ENCODE data around the gene FOXRED2.
A peak's percentile ranks its signal among the peaks of the same experiment; 100 is the strongest.

Gene FOXRED2

GRCh38 chr22:36512991-36513390 lies 6.2 kb upstream of the FOXRED2 start:
- no peak for DNase-seq

- no peak for DNase-seq
Measured at GRCh38 chr22:36512333-36512732, 5.5 kb upstream of the FOXRED2 start.

GRCh38 chr22:36510966-36511881 lies 4.4 kb upstream of the FOXRED2 start:
- peak; percentile 71 to 82 for DNase-seq

GRCh38 chr22:36510384-36510783 lies 3.5 kb upstream of the FOXRED2 start:
- no peak for DNase-seq

- no peak for DNase-seq
Measured at GRCh38 chr22:36507518-36508010, 724 bp upstream of the FOXRED2 start.

- no peak for DNase-seq
Measured at GRCh38 chr22:36505998-36506635, 723 bp downstream of the FOXRED2 start.

GRCh38 chr22:36497910-36498665 lies 8.8 kb downstream of the FOXRED2 start:
- no peak for DNase-seq

- DNase-seq, result peak; percentile 90 to 97
Measured at GRCh38 chr22:36493690-36494110, 13.1 kb downstream of the FOXRED2 start.

GRCh38 chr22:36492109-36492508 lies 14.7 kb downstream of the FOXRED2 start:
- no peak for DNase-seq

GRCh38 chr22:36491155-36491554 lies 15.7 kb downstream of the FOXRED2 start:
- no peak for DNase-seq

- DNase-seq, result peak; percentile 60 to 71
Measured at GRCh38 chr22:36486619-36487384, 20.0 kb downstream of the FOXRED2 start.

- peak; percentile 96 for DNase-seq
Measured at GRCh38 chr22:36481393-36482168, 25.3 kb downstream of the FOXRED2 start, which contains the start of gene TXN2. TXN2 (minus strand) TSS chr22:36481640; CDS start chr22:36480837, 803 bp downstream.

- peak in 1 of 2 experiments; percentile 83 for DNase-seq
Measured at GRCh38 chr22:36480941-36481392, 25.9 kb downstream of the FOXRED2 start.

GRCh38 chr22:36478966-36479365 lies 27.9 kb downstream of the FOXRED2 start:
- DNase-seq, result no peak

- DNase-seq, result no peak
Measured at GRCh38 chr22:36475341-36475740, 31.5 kb downstream of the FOXRED2 start.

- DNase-seq, result no peak
Measured at GRCh38 chr22:36472689-36473088, 34.2 kb downstream of the FOXRED2 start.

- no peak for DNase-seq
Measured at GRCh38 chr22:36471341-36471821, 35.5 kb downstream of the FOXRED2 start.

- DNase-seq, result no peak
Measured at GRCh38 chr22:36470994-36471331, 35.9 kb downstream of the FOXRED2 start.

- DNase-seq, result peak; percentile 81 to 84
Measured at GRCh38 chr22:36470162-36470993, 36.5 kb downstream of the FOXRED2 start.

GRCh38 chr22:36469094-36469710 lies 37.6 kb downstream of the FOXRED2 start:
- no peak for DNase-seq

Measured in Kasumi-1 (cell line).